Upper lobe of left lung (tissue), 4 donors: ENCODE data around the gene LGI4.

Source experiments
- EP300 ChIP-seq, 4 donors: sonication (generic); formaldehyde crosslinking; IDR thresholded peaks; one replicate each; pipeline ENCODE4 v1.5.1; 2017; ENCODE audit warnings: antibody characterized with exemption in 4 of 4, control low read depth in 2 of 4
- TF ChIP-seq, protein P1 (sequence below), 6 experiments: fragments of 450-650 bp in 4 of 6; fragments of 200-600 bp in 2 of 6; sonication (generic) in 2 of 6; IDR thresholded peaks; one replicate each; pipeline ENCODE4 v1.5.1; 2016 to 2019; ENCODE audit warnings: antibody characterized with exemption in 6 of 6

DNA sequence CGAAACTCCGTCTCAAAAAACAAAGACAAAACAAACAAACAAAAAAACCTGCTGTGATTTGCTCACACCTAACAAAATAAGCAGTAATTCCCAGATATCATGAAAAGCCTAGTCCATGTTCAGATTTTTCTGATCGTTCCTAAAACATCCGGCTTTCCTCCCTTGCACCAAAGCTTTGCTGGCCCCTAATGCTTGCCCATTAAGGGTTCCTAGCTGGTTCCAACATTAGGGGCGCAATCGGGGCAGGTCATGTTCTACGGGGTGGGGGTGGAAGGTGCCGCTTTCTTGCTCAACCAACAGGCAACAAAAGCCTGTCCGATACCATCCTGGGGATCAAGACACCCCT lies 44.7 kb downstream of the LGI4 start:
- TF ChIP-seq, protein P1, sequence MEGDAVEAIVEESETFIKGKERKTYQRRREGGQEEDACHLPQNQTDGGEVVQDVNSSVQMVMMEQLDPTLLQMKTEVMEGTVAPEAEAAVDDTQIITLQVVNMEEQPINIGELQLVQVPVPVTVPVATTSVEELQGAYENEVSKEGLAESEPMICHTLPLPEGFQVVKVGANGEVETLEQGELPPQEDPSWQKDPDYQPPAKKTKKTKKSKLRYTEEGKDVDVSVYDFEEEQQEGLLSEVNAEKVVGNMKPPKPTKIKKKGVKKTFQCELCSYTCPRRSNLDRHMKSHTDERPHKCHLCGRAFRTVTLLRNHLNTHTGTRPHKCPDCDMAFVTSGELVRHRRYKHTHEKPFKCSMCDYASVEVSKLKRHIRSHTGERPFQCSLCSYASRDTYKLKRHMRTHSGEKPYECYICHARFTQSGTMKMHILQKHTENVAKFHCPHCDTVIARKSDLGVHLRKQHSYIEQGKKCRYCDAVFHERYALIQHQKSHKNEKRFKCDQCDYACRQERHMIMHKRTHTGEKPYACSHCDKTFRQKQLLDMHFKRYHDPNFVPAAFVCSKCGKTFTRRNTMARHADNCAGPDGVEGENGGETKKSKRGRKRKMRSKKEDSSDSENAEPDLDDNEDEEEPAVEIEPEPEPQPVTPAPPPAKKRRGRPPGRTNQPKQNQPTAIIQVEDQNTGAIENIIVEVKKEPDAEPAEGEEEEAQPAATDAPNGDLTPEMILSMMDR (IDR thresholded peaks at IDR 0.05), result no peak
- no peak for TF ChIP-seq EP300 (IDR thresholded peaks at IDR 0.05)
